ENCODE data around the gene GOLPH3.
A peak's percentile ranks its signal among the peaks of the same experiment; 100 is the strongest.
"Not testable (repeated sequence)": the region's sequence is repeated elsewhere in the genome, so short reads cannot be mapped to it uniquely, and the experiment has no call there.

Gene GOLPH3

DNA sequence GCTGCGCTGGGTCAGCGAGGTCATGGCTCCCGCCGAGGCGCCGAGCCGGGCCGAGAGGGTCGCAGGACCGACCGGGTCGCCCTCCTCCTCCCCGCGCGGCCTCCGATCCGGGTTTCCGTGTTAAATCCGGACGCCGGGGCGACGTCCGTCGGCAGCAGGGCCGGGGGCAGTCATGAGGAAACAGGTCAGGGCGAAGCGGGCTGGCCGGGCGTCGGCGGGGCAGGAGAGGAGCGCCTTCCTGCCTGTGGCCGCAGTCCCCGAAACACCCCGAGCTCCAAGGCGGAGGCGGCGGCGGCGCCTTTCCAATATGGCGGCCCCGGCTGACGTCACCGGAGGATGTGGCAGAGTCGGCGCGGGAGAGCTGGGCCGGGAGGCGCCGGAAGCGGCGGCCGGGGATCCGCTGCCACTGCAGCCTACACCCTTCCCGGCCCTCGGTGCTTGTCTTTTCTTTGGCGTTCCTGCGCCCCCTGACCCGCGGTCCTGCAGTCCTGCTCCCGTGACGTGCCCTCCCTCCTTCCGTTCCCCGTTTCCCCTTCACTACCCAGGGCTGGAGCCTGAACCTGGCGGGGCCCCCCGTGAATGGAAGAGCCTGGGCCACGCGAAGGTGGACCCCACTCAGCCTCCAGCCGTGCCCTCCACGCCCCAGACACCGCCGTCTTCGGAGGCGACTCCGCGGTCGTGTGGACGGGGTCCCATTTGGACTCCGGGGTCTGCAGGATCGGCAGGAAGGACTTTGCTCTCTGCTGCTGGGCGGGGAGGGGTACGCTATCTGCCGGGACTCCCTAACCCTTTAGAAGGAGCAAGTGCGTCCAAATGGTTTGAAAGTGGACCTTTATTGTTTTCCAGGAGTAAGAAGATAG is at the start of gene GOLPH3:
GOLPH3 (minus strand) TSS at position 309 of the 860 bp plus-strand sequence; CDS start at position 24, 285 bp downstream.
- peak; percentile 91 for DNase-seq (ENCODE audit: low read depth)

DNA sequence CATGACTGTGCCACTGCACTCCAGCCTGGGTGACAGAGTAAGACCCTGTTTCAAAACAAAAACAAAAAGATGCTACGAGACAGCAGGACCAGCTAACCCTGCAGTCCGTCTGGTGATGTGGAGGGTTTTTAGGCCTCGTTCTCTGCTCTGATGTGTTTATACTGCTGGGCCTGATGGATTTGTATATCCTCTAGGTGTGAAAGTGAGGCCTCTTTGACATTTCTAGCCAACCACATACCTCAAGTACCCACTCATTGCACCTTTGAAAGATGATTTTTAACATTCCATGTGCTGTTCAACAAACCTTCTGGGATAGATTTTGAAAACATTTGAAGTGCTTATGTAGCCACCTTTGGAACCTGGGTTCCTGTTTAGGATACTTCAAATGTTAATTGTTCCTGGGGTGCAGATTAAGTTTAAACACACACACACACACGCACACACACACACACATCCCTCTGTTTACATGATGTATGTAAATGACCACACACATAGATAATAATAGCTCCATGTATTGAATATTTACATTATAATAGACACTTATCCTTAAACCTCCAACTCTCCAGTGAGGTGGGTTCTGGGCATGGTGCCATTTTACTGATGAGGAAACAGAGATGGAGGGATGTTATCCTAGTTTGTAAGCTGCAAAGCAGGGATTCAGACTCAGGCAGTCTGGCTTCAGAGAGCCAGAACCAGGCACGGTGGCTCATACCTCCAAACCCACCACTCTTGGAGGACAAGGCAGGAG is 48.8 kb upstream of the GOLPH3 start:
- DNase-seq (ENCODE audit: low read depth), result no peak

DNA sequence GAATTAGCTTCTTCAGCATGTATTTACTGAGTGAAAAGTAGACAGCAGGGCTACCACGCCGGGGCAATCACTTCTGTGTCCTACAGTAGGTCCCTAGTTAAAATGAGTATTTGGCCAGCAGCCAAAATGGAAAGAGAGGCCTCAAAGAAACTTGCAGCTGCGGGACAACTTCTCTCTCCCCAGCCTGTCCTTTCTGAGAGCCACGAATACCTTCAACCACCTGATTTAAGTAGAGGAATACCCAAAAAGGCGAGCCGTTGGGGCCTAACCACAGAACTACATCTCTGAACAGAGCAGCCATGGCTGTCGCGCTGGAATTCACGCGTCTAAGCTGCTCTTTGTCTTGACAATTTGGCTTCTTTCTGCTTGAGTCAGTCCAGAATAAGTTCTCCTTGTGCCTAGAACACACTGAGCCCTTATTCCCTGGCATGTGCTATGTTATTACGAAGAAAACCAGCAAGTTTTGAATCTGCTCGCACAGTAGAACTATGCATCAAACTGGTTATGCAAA is 43.8 kb upstream of the GOLPH3 start:
- DNase-seq (ENCODE audit: low read depth), result no peak

DNA sequence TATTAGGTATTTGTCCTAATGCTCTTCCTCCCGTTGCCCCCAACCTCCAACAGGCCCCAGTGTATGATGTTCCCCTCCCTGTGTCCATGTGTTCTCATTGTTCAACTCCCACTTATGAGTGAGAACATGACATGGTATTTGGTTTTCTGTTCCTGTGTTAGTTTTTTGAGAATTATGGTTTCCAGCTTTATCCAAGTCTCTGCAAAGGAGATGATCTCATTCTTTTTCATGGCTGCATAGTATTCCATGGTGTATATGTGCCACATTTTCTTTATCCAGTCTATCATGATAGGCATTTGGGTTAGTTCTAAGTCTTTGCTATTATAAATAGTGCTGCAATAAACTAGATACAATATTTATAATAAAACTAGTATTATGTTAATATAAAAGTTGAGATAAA is 40.2 kb upstream of the GOLPH3 start:
- not testable (repeated sequence) for DNase-seq (ENCODE audit: low read depth)

DNA sequence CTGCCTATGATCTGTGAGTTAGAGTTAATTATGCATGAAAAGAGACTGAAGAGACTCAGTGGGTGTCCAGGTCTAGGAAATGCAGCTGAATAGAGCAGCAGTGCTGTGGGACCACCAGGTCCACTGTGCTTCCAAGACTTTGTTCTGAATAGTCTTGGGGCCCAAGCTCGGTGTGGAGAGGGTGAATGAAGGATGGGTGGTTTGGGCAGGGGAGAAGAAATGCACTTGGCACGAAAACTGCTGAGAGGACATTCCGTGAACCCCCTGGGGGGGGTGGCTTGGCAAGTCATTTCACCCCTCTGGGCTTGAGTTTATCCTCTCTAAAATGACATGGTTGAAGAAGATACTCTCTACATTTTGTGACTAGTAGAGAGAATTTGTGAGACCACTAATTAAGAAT is 36.0 kb upstream of the GOLPH3 start:
- DNase-seq (ENCODE audit: low read depth), result no peak

DNA sequence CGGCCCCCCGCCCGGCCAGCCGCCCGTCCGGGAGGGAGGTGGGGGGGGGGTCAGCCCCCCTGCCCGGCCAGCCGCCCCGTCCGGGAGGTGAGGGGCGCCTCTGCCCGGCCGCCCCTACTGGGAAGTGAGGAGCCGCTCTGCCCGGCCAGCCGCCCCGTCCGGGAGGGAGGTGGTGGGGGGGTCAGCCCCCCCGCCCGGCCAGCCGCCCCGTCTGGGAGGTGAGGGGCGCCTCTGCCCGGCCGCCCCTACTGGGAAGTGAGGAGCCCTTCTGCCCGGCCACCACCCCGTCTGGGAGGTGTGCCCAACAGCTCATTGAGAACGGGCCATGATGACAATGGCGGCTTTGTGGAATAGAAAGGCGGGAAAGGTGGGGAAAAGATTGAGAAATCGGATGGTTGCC is 34.7 kb upstream of the GOLPH3 start:
- not testable (repeated sequence) for DNase-seq (ENCODE audit: low read depth)

DNA sequence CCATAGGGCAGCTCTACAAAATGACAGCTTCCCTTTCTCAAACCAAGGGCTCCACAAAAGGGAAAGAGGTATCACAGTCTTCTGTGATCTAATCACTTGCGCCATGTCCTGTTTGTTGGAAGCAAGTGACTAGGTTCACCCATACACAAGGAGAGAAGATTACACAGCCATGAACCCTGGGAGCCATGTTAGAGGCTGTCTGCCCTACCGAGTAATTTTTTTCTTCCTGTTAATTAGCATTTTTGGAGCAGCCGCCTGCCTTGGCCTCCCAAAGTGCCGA is 33.2 kb upstream of the GOLPH3 start:
- no peak for DNase-seq (ENCODE audit: low read depth)

DNA sequence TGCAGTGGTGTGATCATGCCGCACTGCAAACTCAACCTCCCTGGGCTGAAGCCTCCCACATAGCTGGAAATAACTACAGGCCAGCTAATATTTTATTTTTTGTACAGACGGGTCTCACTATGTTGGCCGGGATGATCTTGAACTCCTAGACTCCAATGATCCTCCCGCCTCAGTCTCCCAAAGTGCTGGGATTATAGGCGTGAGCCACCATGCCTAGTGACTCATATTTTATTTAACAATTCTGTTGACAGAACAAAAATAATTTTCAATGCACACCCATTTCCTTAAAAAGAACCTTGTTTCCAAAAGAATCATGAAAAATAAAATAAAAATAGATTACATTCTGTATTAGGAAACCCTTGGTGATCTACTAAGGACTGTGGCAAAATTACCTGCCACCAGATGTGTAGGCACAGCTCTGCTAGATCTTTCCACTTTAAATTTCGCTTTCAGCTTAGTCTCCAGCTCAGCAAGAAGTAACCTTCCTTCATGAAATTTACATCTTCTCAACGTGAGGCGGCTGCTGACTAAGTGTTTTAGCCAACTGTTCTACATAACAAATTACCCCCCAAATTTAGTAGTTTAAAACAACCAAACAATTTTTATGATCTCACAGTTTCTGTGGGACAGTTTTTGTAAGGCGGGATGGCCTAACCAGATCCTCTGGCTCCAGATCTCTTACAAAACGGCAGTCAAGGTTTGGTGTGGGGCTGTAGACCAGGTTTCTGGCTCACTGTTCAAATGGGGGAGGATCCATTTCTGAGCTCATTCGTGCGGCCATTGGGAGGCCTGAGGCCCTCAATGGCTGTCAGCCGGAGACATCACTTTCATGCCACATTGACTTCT is 32.6 kb upstream of the GOLPH3 start:
- no peak for DNase-seq (ENCODE audit: low read depth)

DNA sequence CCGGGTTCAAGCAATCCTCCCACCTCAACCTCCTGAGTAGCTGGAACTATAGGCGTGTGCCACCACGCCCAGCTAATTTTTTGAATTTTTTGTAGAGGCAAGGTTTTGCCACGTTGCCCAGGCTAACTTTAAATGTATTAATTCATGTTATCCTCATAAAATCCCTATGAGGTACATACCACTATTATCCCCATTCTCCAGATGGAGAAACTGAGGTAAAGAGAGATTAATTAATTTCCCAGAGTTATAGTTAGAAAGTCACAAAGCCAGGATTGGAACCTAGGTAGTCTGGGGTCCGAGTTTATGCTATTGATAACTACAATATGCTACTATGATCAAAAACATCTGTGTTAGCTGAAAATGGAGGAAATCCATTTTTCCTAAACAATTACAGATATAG is 31.9 kb upstream of the GOLPH3 start:
- no peak for DNase-seq (ENCODE audit: low read depth)

DNA sequence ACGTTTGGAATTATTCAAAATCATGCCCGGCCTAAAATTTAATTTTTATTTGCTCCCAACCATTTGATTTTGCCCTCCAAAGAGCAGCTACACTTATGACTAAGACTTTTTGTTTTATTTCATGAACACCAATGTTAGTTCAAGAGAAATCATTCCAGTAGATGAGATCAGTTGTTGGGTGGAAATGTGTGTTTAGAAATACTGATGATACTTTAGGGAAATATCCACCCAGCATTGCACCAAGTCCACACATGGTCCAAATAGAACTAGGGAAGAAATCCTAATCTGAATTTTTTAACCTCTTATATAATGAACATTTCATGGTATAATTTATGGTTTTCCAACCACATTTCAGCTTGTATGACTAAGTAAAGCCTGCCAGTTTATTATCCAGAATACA is 28.3 kb upstream of the GOLPH3 start:
- DNase-seq (ENCODE audit: low read depth), result peak; percentile 63

DNA sequence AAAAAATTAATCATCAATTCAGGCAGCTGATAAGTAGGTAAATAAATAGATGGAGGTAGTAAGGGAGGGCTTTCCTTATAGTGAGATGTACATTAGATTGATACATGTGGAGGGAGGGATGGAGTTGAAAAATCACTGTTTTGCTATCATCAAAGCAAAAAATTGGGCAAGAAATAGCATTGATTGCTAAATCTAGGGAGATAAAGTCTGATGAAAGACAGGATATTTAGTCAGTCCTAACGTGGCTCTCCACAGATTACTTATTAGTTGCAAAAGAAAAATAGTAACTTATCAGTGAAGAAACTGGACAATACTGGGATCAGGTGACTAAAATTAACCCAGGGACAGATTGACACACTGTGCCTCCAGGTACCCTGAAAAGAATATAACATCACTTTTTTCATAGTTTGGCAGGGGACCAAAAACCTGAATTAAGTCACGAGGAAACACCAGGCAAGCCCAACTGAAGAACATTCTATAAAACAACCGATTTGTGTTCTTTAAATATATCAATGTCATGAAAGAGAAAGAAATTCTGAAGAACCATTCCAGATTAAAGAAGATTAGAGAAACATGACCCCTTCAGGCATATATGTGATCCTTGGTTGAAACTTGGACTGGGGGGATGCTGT is 27.1 kb upstream of the GOLPH3 start:
- peak; percentile 81 for DNase-seq (ENCODE audit: low read depth)

DNA sequence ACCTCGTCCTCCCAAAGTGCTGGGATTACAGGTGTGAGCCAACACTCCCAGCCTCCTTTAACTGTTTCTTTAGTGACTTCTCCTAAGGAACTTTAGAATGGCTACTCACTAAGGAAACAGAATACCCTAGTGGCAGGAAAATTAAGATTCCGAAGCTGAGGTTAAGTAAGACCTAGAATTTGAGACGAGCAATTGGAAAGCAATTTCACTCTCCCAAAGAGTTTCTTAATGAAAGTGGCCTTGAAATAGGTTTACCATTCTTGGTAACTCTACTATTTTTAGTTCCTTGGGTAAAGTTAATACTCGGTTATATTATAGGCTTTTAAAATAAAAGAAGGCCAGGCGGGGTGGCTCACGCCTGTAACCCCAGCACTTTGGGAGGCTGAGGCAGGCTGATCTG is 22.9 kb upstream of the GOLPH3 start:
- DNase-seq (ENCODE audit: low read depth), result no peak

DNA sequence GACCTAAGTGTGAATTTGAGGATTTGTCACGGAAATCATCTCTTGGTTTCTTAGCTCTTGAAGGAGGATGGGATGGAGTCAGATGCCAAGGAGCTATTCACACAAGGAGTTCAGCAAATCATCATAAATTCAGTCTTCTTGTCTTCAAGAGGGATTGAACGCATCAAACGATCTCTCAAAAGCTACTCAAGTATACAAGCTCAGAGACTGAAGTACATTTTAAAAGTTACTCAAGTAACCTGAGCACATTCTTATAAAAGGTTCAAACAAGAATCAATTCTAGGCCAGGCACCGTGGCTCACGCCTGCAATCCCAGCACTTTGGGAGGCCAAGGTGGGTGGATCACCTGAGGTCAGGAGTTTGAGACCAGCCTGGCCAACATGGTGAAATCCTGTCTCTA is 21.1 kb upstream of the GOLPH3 start:
- DNase-seq (ENCODE audit: low read depth), result no peak

DNA sequence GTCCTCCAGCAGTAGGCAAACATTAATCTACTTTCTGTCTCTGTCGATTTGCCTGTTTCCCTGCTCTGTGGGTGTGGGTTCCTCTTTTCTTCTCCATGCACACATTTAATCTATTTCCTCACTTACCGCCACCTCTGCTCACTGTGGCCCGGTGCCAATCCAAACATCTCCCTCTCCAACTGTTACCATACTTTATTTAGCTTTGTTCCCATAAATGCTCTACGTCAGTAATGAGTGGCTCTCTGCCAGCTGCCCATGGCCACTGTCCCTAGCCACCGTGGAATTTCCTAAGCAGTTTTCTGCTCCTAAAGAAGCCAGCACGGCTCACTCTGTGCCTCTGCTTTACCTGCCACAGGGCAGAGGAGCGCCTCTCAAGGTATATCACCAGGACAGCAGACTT is 19.5 kb upstream of the GOLPH3 start:
- DNase-seq (ENCODE audit: low read depth), result peak; percentile 85

DNA sequence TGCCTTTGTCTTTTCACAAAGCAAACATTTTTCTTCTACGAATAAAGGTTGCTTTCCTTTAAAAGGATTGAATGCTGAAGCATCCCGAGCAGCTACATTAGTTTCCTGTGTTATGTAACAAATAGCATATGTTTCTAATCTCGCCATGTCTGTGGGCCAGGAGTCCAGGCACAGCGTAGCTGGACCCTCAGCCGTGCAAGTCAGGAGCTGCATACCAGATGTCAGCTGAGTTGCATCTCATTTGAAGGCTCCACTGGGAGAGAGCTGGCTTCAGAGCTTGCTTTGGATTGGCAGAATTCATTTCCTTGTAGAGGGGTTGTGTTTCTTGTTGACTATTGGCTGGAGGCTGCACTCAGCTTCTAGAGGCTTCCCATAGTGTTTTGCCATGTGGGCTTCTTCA is 16.0 kb upstream of the GOLPH3 start:
- peak; percentile 91 for DNase-seq (ENCODE audit: low read depth)

DNA sequence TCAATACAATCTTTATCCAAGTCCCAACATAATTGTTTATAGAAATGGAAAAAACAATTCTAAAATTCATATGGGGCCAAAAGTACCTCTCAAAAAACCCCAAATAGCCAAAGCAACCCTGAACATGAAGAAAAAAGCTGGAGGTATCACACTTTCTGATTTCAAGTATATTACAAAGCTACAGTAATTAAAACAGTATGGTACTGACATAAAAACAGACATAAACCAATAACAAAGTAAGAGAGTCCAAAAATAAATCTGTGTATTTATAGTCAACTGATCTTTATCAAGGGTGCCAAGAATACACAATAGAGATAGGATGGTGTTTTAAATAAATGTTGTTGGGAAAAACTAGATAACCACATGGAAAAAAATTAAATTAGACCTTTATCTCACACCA is 13.6 kb upstream of the GOLPH3 start:
- DNase-seq (ENCODE audit: low read depth), result no peak

DNA sequence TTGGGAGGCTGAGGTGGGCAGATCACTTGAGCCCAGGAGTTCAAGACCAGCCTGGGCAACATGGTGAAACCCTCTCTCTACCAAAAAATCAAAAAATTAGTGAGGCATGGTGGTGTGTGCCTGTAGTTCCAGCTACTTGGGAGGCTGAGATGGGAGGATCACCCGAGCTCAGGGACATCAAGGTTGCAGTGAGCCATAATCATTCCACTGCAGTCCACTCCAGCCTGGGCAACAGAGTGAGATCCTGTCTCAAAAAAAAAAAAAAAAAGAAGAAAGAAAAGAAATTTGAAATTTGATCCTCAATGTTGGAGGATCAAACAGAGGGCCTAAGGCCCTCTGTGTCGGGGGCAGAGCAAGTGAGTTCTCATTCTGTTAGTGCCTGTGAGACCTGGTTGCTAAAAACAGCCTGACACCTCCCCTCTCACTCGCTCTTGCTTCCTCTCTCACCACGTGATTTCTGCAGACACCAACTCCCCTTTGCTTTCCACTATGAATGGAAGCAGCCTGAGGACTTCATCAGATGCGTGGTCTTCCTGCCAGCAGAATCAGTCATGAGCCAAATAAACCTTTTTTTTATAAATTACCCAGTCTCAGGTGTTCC is 8.4 kb upstream of the GOLPH3 start:
- no peak for DNase-seq (ENCODE audit: low read depth)

DNA sequence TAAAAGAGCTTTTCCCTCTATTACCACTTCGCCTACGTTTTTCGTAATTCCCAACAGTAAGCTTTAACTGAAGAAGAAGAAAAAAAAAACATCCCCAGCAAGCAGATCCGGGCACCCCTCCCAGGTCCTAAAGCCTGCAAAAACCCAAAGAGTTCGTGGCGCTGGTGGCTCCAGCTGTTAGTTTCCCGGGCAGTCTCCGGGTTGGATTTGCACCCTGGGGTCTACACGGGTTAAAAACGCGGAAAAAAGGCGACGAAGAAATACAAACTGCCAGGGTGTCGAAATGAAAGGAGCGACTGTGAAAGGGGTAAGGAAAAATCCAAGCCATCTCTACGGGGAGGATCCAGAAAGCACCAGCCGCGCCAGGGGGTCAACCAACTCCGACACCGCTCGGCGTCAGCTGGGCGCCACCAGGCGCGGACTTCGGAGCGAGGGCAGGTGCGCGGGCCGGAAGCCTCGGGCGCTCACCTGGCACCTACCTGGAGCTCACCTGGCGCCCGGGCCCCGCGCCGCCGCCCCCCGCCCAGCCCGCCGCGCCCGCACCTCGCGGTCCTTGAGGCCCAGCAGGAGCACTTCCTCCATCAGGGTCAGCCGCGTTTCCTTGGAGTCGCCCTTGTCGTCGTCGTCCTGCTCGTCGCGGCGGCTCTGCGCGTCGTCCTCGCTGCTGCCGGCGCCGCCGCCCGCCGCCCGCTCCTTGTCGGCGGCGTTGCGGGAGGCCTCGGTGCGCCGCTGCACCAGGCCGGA is 680 bp downstream of the GOLPH3 start:
- peak; percentile 53 for DNase-seq (ENCODE audit: low read depth)

DNA sequence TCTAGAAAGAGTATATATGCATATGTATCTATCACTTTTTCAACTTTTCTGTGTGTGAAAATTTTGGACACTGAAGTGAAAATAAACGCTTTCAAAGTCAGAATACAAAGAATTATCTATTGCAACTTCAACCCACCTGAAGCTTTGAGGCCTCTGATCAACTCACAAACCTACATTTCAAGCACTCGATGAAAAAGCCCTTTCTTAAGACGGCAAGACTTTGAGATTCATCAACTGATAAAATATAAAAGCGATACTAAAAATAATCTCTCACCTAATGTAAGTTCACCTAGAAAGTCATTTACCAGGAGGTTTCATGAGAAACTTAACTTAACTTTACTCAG is 1.2 kb downstream of the GOLPH3 start:
- peak; percentile 8 for DNase-seq (ENCODE audit: low read depth)

DNA sequence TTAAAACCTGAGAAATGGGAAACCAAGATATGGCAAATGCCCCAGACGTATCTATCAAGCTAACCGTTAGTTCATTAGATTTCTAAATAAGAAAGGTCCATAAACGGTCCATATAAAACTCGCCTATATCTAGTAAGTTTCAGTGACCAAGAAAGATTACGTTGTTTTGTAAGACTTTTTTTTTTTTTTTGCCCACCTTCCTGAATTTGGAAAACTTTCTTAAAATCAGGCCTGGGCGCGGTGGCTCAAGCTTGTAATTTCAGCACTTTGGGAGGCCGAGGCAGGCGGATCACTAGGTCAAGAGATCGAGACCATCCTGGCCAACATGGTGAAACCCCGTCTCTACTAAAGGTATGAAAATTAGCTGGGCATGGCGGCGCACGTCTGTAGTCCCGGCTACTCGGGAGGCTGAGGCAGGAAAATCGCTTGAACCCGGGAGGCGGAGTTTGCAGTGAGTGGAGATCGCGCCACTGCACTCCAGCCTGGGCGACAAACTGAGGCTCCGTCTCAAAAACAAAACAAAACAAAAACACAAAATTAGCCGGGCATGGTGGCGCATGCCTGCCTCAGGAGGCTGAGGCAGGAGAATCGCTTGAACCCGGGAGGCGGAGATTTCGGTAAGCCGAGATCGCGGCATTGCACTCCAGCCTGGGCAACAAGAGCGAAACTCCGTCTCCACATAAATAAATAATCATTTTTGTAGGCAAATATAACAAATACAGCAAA is 1.8 kb downstream of the GOLPH3 start:
- DNase-seq (ENCODE audit: low read depth), result peak; percentile 31
